Activated T-helper 2 cell treated with anti-CD3 and anti-CD28 coated beads, Interferon-gamma antibody, Interleukin-2, Interleukin-4, amounts not matched to agents 10 μg/mL and 5 μg/mL and 100 μg/mL, durations not matched to agents 14 hours and 24 hours and 36 hours (primary cell): ENCODE measurements around the gene NTRK1. TPM values are rescaled to one million over a fixed set of nuclear protein-coding genes. Genes with fewer than 3 reads are reported as not detected.

Experiments used
- DNase-seq: peaks from one replicate; pipeline ENCODE4 v3.0.0; 2021; ENCODE audit warnings: low spot score
- H3K27ac Mint-ChIP-seq: one replicate; pipeline ENCODE4 v1.8.0; 2021; ENCODE audit warnings: mixed read lengths
- H3K27me3 Mint-ChIP-seq: one replicate; pipeline ENCODE4 v1.8.0; 2021; ENCODE audit warnings: low read depth, mixed read lengths
- H3K36me3 Mint-ChIP-seq: one replicate; pipeline ENCODE4 v1.8.0; 2021; ENCODE audit warnings: low read depth, mixed read lengths
- H3K4me1 Mint-ChIP-seq: one replicate; pipeline ENCODE4 v1.8.0; 2021; ENCODE audit warnings: low read depth, mixed read lengths
- H3K4me3 Mint-ChIP-seq: one replicate; pipeline ENCODE4 v1.8.0; 2021; ENCODE audit warnings: low read depth, mild to moderate bottlenecking, moderate library complexity, mixed read lengths
- H3K9me3 Mint-ChIP-seq: one replicate; pipeline ENCODE4 v1.8.0; 2021; ENCODE audit warnings: mixed read lengths
- intact Hi-C: fragments of 100-400 bp; cut with micrococcal nuclease; formaldehyde crosslinking; loops from one replicate; pipeline ENCODE4 v1.15.1; 2023
- total RNA-seq: library from RNA; stranded (reverse); gene quantifications from 2 replicates; pipeline ENCODE4 v1.2.3, GENCODE V29; 2022

The NTRK1 gene
- total RNA-seq, 1 donor from 2014 or later = 252 TPM

DNA sequence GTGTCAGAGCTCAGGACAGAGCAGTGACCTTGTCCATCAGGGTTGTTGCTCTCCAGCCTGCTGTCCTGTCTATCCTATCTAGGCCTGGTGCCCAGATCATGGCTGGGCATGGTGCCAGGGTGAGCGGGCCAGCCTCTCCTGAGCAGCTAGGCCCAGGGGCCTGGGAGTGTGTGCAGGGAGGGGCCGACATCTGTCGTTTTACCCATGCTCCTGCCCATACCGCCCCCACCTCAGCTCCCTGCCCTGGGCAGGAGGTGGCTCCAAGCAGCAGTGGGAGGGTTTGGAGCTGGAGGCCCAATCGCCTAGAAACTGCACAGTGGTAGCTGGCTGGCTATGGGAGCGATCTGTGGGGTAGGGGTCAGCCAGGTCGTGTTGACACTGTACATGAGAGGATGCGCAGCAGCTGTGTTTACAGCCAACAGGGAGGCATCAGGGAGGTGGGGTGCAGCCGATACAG lies 8.2 kb upstream of the NTRK1 start:
- Mint-ChIP-seq H3K9me3 (no peaks in the 10 kb centered on the region), H3K27me3 (peaks cover 27% of the 10 kb centered on the region), H3K36me3 (no peaks in the 10 kb centered on the region), H3K4me3 (no peak overlapping the region), H3K27ac (no peak overlapping the region), H3K4me1 (peaks cover 13% of the 10 kb centered on the region)
- intact Hi-C loops = no loop called here
- DNase-seq = no peak

- H3K4me3 Mint-ChIP-seq = no peak overlapping the region
- intact Hi-C loops = no loop called here
- no peaks in the 10 kb centered on the region for H3K36me3 Mint-ChIP-seq
- peaks cover 32% of the 10 kb centered on the region for H3K27me3 Mint-ChIP-seq
- peaks cover 10% of the 10 kb centered on the region for H3K4me1 Mint-ChIP-seq
- DNase-seq = no peak
- H3K9me3 Mint-ChIP-seq = no peaks in the 10 kb centered on the region
- no peak overlapping the region for H3K27ac Mint-ChIP-seq
Measured at GRCh38 chr1:156853761-156854160, 6.9 kb upstream of the NTRK1 start.

GRCh38 chr1:156854634-156855033 lies 6.0 kb upstream of the NTRK1 start:
- intact Hi-C loops = no loop called here

GRCh38 chr1:156856282-156856785 lies 4.3 kb upstream of the NTRK1 start:
- no peak for DNase-seq
- H3K9me3 Mint-ChIP-seq = no peaks in the 10 kb centered on the region
- peaks cover 37% of the 10 kb centered on the region for H3K27me3 Mint-ChIP-seq
- H3K4me1 Mint-ChIP-seq = peaks cover 12% of the 10 kb centered on the region
- peaks cover under 1% of the 10 kb centered on the region for H3K36me3 Mint-ChIP-seq
- H3K27ac Mint-ChIP-seq = no peak overlapping the region
- no peak overlapping the region for H3K4me3 Mint-ChIP-seq
- intact Hi-C loops = no loop called here

More at GRCh38 chr1:156854634-156855033, 6.0 kb upstream of the NTRK1 start:
- H3K27me3 Mint-ChIP-seq = peaks cover 35% of the 10 kb centered on the region
- DNase-seq = no peak
- H3K4me1 Mint-ChIP-seq = peaks cover 8% of the 10 kb centered on the region
- no peak overlapping the region for H3K27ac Mint-ChIP-seq
- no peaks in the 10 kb centered on the region for H3K36me3 Mint-ChIP-seq
- H3K9me3 Mint-ChIP-seq = no peaks in the 10 kb centered on the region
- no peak overlapping the region for H3K4me3 Mint-ChIP-seq

DNA sequence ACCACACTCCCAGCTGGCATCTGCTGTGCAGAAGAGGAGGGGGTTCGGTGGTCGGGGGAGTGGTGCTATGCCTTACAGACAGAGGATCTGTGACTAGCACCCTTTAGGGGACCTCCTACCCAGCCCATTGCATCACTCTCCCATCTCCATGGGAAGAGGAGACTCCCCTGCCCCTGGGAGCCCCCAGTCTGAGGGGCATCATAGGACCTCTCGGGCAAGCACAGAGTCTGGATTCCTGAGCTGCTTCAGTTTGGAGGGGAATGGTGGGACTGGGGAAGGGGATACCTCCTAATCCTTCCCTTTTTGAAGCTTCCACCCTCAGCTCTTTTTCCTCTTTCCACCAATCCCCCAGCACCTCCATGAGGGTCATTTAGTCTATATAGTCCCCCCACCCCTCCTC lies 3.1 kb upstream of the NTRK1 start:
- Mint-ChIP-seq H3K36me3 (peaks cover 11% of the 10 kb centered on the region), H3K4me1 (peaks cover 21% of the 10 kb centered on the region), H3K27me3 (peaks cover 37% of the 10 kb centered on the region), H3K9me3 (no peaks in the 10 kb centered on the region), H3K4me3 (no peak overlapping the region), H3K27ac (no peak overlapping the region)
- intact Hi-C loops = no loop called here
- DNase-seq = no peak

DNA sequence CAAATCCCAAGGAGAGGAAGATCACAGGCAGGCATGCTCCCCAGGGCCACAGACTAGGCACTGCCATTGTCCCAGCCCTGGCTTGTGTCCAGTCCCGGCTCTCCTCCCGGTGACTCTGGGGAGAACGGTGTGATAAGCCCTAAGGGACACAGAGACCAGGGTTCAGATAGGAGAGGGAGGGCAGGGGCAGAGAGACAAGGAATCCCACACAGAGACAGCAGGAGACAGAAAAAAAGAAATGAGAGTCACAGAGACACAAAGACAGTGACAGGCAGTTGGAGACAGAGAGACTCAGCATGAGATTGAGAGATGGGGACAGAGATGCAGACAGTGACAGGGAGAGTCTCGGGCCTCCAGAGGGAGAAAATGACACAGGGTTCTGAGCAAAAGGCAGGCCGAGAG lies 2.1 kb upstream of the NTRK1 start:
- Mint-ChIP-seq H3K4me3 (peak overlapping the region; percentile 40), H3K27me3 (peaks cover 35% of the 10 kb centered on the region), H3K9me3 (no peaks in the 10 kb centered on the region), H3K36me3 (peaks cover 21% of the 10 kb centered on the region), H3K4me1 (peaks cover 29% of the 10 kb centered on the region), H3K27ac (no peak overlapping the region)
- intact Hi-C loops = no loop called here
- no peak for DNase-seq

- H3K4me3 Mint-ChIP-seq = peak within 1 kb of the TSS; percentile 87
- H3K36me3 Mint-ChIP-seq = peaks cover 26% of the 10 kb centered on the region
- H3K4me1 Mint-ChIP-seq = peaks cover 34% of the 10 kb centered on the region
- H3K9me3 Mint-ChIP-seq = no peaks in the 10 kb centered on the region
- no peak for DNase-seq
- no peak within 1 kb of the TSS for H3K27ac Mint-ChIP-seq
- peaks cover 32% of the 10 kb centered on the region for H3K27me3 Mint-ChIP-seq
- intact Hi-C loops = no loop called here
Measured at GRCh38 chr1:156858959-156859522, 1.6 kb upstream of the NTRK1 start, which contains the start of gene INSRR. Gene INSRR, minus strand, starts transcription at chr1:156859117. Its CDS starts 496 bp downstream, at chr1:156858621.

GRCh38 chr1:156859523-156860112 lies 1.0 kb upstream of the NTRK1 start:
- peaks cover 32% of the 10 kb centered on the region for H3K36me3 Mint-ChIP-seq
- no peak for DNase-seq
- peaks cover 30% of the 10 kb centered on the region for H3K27me3 Mint-ChIP-seq
- intact Hi-C loops = loop anchor here (1.0 to 5.0 kb wide), 4 partner anchors 21 to 273 kb away; partner anchors contain the start of genes ISG20L2 and METTL25B
- H3K9me3 Mint-ChIP-seq = no peaks in the 10 kb centered on the region
- H3K4me1 Mint-ChIP-seq = peaks cover 40% of the 10 kb centered on the region
- peak overlapping the region; percentile 87 for H3K4me3 Mint-ChIP-seq
- no peak overlapping the region for H3K27ac Mint-ChIP-seq

GRCh38 chr1:156860113-156860627 lies 495 bp upstream of the NTRK1 start:
- no peaks in the 10 kb centered on the region for H3K9me3 Mint-ChIP-seq
- H3K27ac Mint-ChIP-seq = peak overlapping the region; percentile 44
- peaks cover 27% of the 10 kb centered on the region for H3K27me3 Mint-ChIP-seq
- intact Hi-C loops = loop anchor here (1.0 to 5.0 kb wide), 4 partner anchors 21 to 272 kb away; partner anchors contain the start of genes ISG20L2 and METTL25B
- peaks cover 44% of the 10 kb centered on the region for H3K4me1 Mint-ChIP-seq
- H3K36me3 Mint-ChIP-seq = peaks cover 38% of the 10 kb centered on the region
- peak; percentile 48 for DNase-seq
- H3K4me3 Mint-ChIP-seq = peak overlapping the region; percentile 87

GRCh38 chr1:156862584-156862983 lies 1.9 kb downstream of the NTRK1 start:
- intact Hi-C loops = loop anchor here (5.0 kb wide), 1 partner anchor 270 kb away; no protein-coding TSS in a partner anchor
- peak overlapping the region; percentile 80 for H3K27ac Mint-ChIP-seq
- H3K4me1 Mint-ChIP-seq = peaks cover 65% of the 10 kb centered on the region
- H3K9me3 Mint-ChIP-seq = no peaks in the 10 kb centered on the region
- peaks cover 17% of the 10 kb centered on the region for H3K27me3 Mint-ChIP-seq
- H3K4me3 Mint-ChIP-seq = peak overlapping the region; percentile 87
- peaks cover 58% of the 10 kb centered on the region for H3K36me3 Mint-ChIP-seq
- DNase-seq = no peak

DNA sequence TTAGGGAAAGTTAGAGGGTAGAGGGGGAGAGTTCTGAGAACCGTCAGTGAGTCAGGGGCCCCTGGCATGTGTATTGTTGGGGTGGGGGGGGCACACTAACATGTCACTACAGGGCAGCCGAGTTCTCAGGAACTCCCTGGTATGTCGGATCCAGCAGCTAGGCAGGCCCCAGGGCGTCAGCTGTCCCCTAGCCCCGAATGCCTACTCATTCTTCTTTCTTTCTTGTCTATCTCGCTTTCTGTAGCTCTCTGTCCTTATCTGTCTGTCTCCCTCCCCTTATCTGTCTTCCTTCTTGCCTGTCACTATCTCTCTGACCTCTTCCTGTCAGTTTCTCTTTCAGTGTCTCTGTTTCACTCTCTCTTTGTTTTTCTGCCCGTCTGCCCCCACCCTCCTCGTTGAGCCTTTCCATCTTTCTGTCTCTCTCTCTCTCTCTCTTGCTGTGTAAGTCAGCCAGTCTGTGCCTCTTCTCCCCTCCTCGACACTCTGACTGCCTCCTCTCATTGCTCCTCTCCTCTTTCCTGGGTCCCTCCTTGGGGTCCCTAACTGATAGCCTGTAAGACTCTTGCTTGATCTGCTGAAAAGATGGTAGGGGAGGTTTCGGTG lies 2.4 kb downstream of the NTRK1 start:
- peak overlapping the region; percentile 87 for H3K4me3 Mint-ChIP-seq
- peaks cover 12% of the 10 kb centered on the region for H3K27me3 Mint-ChIP-seq
- intact Hi-C loops = loop anchor here (1.0 to 5.0 kb wide), 3 partner anchors 27 to 269 kb away; partner anchors contain the start of gene SH2D2A
- no peaks in the 10 kb centered on the region for H3K9me3 Mint-ChIP-seq
- DNase-seq = peak; percentile 31
- peaks cover 69% of the 10 kb centered on the region for H3K4me1 Mint-ChIP-seq
- peak overlapping the region; percentile 80 for H3K27ac Mint-ChIP-seq
- H3K36me3 Mint-ChIP-seq = peaks cover 63% of the 10 kb centered on the region

- Mint-ChIP-seq H3K4me1 (peaks cover 67% of the 10 kb centered on the region), H3K4me3 (peak overlapping the region; percentile 87), H3K9me3 (no peaks in the 10 kb centered on the region), H3K36me3 (peaks cover 68% of the 10 kb centered on the region), H3K27me3 (peaks cover 6% of the 10 kb centered on the region), H3K27ac (peak overlapping the region; percentile 73)
- DNase-seq = no peak
- intact Hi-C loops = loop anchor here (1.0 to 5.0 kb wide), 3 partner anchors 27 to 269 kb away; partner anchors contain the start of gene SH2D2A
Measured at GRCh38 chr1:156863631-156864030, 3.0 kb downstream of the NTRK1 start.
